K562 (cell line): ENCODE results near the gene AGRN. TPM values are rescaled to one million over a fixed set of nuclear protein-coding genes. Genes with fewer than 3 reads are reported as not detected.
"Not testable (repeated sequence)": the region's sequence is repeated elsewhere in the genome, so short reads cannot be mapped to it uniquely, and the experiment has no call there.

Experiments
- ATAC-seq: fragments of 200-7000 bp; cut with Tn5 transposase; 3 replicates; pipeline ENCODE4 v1.9.1; 2020; ENCODE audit warnings: moderate library complexity
- BruUV-seq: library from RNA; stranded (reverse); fragments of 400-500 nt; replicated peaks from 2 replicates; lab custom pipeline; 2021; lab: Mats Ljungman, UMichigan
- CTCF ChIA-PET: fragments of 300-600 bp; formaldehyde crosslinking; extraction: SDS; loops from one replicate; lab custom pipeline; 2021; ENCODE audit warnings: low intra/inter-chr PET ratio; lab: Yijun Ruan, JAX
- POLR2A ChIA-PET: fragments of 300-600, 350-650 bp; sonication (Branson Sonifier 250); formaldehyde crosslinking; extraction: SDS; loops from one replicate; lab custom pipeline; 2021; ENCODE audit warnings: antibody characterized with exemption, inconsistent platforms; lab: Yijun Ruan, JAX
- DNase-seq, 4 experiments: peaks; one replicate each; pipeline versions ENCODE4 v3.0.0 to v3.0.0-alpha.2; 2011 to 2018; ENCODE audit warnings: low spot score in 3 of 4, mixed read lengths in 3 of 4; ENCODE audit errors: extremely low read depth in 1 of 4
- FAIRE-seq: peaks from 2 replicates; lab custom pipeline; 2011; peaks lifted over from hg19 to GRCh38; lab: Jason Lieb, UNC
- H2AFZ ChIP-seq: 2 replicates; pipeline ENCODE4 v1.6.0; 2011; ENCODE audit warnings: low read depth, low read length, control low read depth, inconsistent platforms
- H3K27ac ChIP-seq: fragments of 200-600 bp; 3 replicates; pipeline ENCODE4 v1.8.0; 2011; ENCODE audit warnings: low read depth, mild to moderate bottlenecking, control low read depth, inconsistent platforms, low read length, moderate library complexity, mixed read lengths; ENCODE audit errors: extremely low read depth
- H3K27me3 ChIP-seq, 2 experiments: fragments of 300-600 bp in 1 of 2; 2 replicates in 1 of 2; 3 replicates in 1 of 2; pipeline versions ENCODE4 v1.6.0 to v1.8.0; 2011; ENCODE audit warnings: inconsistent platforms in 2 of 2, low read length in 2 of 2, mild to moderate bottlenecking in 1 of 2, mixed read lengths in 1 of 2, moderate library complexity in 1 of 2; ENCODE audit not compliant: control insufficient read depth in 2 of 2, insufficient read depth in 2 of 2
- H3K36me3 ChIP-seq: fragments of 300-600 bp; 3 replicates; pipeline ENCODE4 v1.8.0; 2011; ENCODE audit warnings: mild to moderate bottlenecking, low read length, inconsistent platforms; ENCODE audit not compliant: control insufficient read depth, insufficient read depth
- H3K4me1 ChIP-seq, 2 experiments: fragments of 200-600 bp in 1 of 2; replicated peaks in 1 of 2; 2 replicates in 1 of 2; 3 replicates in 1 of 2; pipeline versions ENCODE4 v1.5.1 to v1.8.0; 2011; ENCODE audit warnings: inconsistent platforms in 2 of 2, low read length in 2 of 2, mild to moderate bottlenecking in 1 of 2, mixed read lengths in 1 of 2, moderate library complexity in 1 of 2; ENCODE audit not compliant: control insufficient read depth in 2 of 2, insufficient read depth in 2 of 2
- H3K4me2 ChIP-seq: 2 replicates; pipeline ENCODE4 v1.6.1; 2011; ENCODE audit warnings: low read length, control low read depth, inconsistent platforms, mixed read lengths; ENCODE audit not compliant: insufficient read depth
- H3K4me3 ChIP-seq: fragments of 200-600 bp; sonication (generic), shearing (Covaris generic); 2 replicates; pipeline ENCODE4 v1.5.1; 2016; ENCODE audit warnings: control low read depth, inconsistent platforms
- H3K79me2 ChIP-seq: fragments of 200-600 bp; 3 replicates; pipeline ENCODE4 v1.8.0; 2011; ENCODE audit warnings: low read length, inconsistent platforms; ENCODE audit not compliant: control insufficient read depth, insufficient read depth
- H3K9ac ChIP-seq, 2 experiments: 2 replicates each; pipeline versions ENCODE4 v1.6.0 to v1.6.1; 2011; ENCODE audit warnings: low read depth in 2 of 2, low read length in 2 of 2, control low read depth in 1 of 2, inconsistent platforms in 1 of 2, mild to moderate bottlenecking in 1 of 2, mixed read lengths in 1 of 2; ENCODE audit not compliant: insufficient read depth in 1 of 2
- H3K9me1 ChIP-seq: one replicate; pipeline ENCODE4 v1.6.0; 2011; ENCODE audit warnings: inconsistent platforms, mild to moderate bottlenecking, low read length, moderate library complexity; ENCODE audit not compliant: control insufficient read depth, insufficient read depth
- H3K9me3 ChIP-seq: replicated peaks from 2 replicates; pipeline ENCODE4 v1.5.1; 2011; ENCODE audit warnings: low read depth, low read length, inconsistent platforms; ENCODE audit not compliant: control insufficient read depth, insufficient read depth
- H4K20me1 ChIP-seq: replicated peaks from 2 replicates; pipeline ENCODE4 v1.6.1; 2011; ENCODE audit warnings: low read length, inconsistent platforms, mixed read lengths; ENCODE audit not compliant: control insufficient read depth, insufficient read depth
- DPF2 ChIP-seq: fragments of 450-650 bp; IDR thresholded peaks from 2 replicates; pipeline ENCODE4 v1.6.1; 2016
- GABPA ChIP-seq: fragments of 200-800 bp; sonication (Bioruptor generic); conservative IDR thresholded peaks from 2 replicates; pipeline ENCODE4 v1.6.1; 2016; ENCODE audit warnings: low read depth, missing genetic modification characterization, missing compliant biosample characterization
- MCM3 ChIP-seq: fragments of 450-650 bp; IDR thresholded peaks from 2 replicates; pipeline ENCODE4 v1.6.1; 2016
- RUNX1 ChIP-seq: sonication (generic); IDR thresholded peaks from 2 replicates; pipeline ENCODE4 v1.6.1; 2016; ENCODE audit warnings: antibody characterized with exemption, low read depth
- SMARCE1 ChIP-seq: fragments of 450-650 bp; IDR thresholded peaks from 2 replicates; pipeline ENCODE4 v1.7.1; 2016; ENCODE audit warnings: mild to moderate bottlenecking
- TBP ChIP-seq: optimal IDR thresholded peaks from 2 replicates; pipeline ENCODE3; 2011; ENCODE audit warnings: low read depth, low read length, improper control_type of control experiment
- ZNF707 ChIP-seq: fragments of 250-450 bp; sonication (Bioruptor Pico); conservative IDR thresholded peaks from 2 replicates; pipeline ENCODE4 v1.8.0; 2022; ENCODE audit warnings: inconsistent platforms, mild to moderate bottlenecking, moderate library complexity
- WGBS: fragments of 100-300 bp; shearing (Covaris generic); methylation state at CpG from one replicate; pipeline ENCODE4 v1.1.6; 2016; ENCODE audit warnings: low coverage, mixed read lengths; ENCODE audit not compliant: insufficient coverage; ENCODE audit errors: missing lambda C conversion rate; 5-methylcytosine and 5-hydroxymethylcytosine counted together
- in situ Hi-C: fragments of 300-500 bp; cut with MboI; formaldehyde crosslinking; loops from 4 replicates; pipeline ENCODE4 v1.15.0; 2018; ENCODE audit warnings: inconsistent platforms, mixed read lengths
- intact Hi-C: fragments of 100-400 bp; cut with micrococcal nuclease; formaldehyde crosslinking; loops from 2 replicates; pipeline ENCODE4 v1.14.2; 2022
- polyA plus RNA-seq, 8 experiments: library from polyadenylated mRNA; depleted of rRNA in 4 of 8; stranded (reverse) in 5 of 8; unstranded in 3 of 8; fragments of >200 nt; fragmentation: Nextera tagmentation in 2 of 8; fragmentation: Illumina TruSeq in 1 of 8; extraction: Ambion mirVana in 2 of 8; extraction: Trizol in 1 of 8; gene quantifications; 2 replicates each; pipeline versions ENCODE4 v1.2.1 to v1.2.3, GENCODE V29; 2011 to 2014; ENCODE audit warnings: inconsistent platforms in 1 of 8, missing spikeins in 1 of 8
- total RNA-seq, 7 experiments: library from RNA; depleted of rRNA in 6 of 7; stranded (reverse); fragments of >200 nt in 6 of 7; fragmentation: Illumina TruSeq in 2 of 7; extraction: Trizol in 2 of 7; gene quantifications; 2 replicates each; pipeline versions ENCODE4 v1.2.1 to v1.2.3, GENCODE V29; 2011 to 2021; ENCODE audit warnings: low replicate concordance in 1 of 7
- TF ChIP-seq, protein P1 (sequence below): IDR thresholded peaks from 2 replicates; pipeline ENCODE4 v1.6.1; 2011; ENCODE audit not compliant: insufficient read length; ENCODE audit errors: extremely low read depth
- TF ChIP-seq, protein P2 (sequence below): fragments of 250-450 bp; sonication (Bioruptor Pico); IDR thresholded peaks from 2 replicates; pipeline ENCODE4 v1.8.0; 2021; ENCODE audit warnings: mild to moderate bottlenecking, moderate library complexity

Gene AGRN
- total and polyA plus RNA-seq, 9 of the 15 experiments (the other 6 are each of a cell fraction or from before 2014, with no cell fraction given) = 0.04 to 111 (median 18.1) TPM

DNA sequence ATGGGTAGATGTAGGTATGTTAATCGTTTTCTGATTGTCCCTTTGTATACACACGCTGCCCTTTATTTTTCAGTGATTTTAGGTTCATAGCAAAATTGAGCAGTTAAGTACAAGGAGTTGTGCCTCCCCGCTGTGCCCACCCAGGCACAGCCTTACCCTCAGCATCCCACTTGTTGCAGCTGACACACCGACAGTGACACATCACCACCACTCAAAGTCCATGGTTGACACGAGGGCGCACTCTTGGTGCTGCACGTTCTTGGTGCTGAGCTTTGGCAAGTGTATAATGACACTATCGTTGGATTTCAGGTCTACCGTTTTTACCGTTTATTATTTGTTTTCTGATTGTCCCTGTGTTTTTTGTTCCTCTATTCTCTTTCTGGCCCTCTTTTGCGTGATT lies 80.4 kb downstream of the AGRN start (continued):
- TF ChIP-seq GABPA (tag) = no peak
- no peak for TF ChIP-seq MCM3
- no peak for TF ChIP-seq RUNX1
- TF ChIP-seq, protein P1, sequence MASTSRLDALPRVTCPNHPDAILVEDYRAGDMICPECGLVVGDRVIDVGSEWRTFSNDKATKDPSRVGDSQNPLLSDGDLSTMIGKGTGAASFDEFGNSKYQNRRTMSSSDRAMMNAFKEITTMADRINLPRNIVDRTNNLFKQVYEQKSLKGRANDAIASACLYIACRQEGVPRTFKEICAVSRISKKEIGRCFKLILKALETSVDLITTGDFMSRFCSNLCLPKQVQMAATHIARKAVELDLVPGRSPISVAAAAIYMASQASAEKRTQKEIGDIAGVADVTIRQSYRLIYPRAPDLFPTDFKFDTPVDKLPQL = no peak
- TF ChIP-seq SMARCE1 = no peak

DNA sequence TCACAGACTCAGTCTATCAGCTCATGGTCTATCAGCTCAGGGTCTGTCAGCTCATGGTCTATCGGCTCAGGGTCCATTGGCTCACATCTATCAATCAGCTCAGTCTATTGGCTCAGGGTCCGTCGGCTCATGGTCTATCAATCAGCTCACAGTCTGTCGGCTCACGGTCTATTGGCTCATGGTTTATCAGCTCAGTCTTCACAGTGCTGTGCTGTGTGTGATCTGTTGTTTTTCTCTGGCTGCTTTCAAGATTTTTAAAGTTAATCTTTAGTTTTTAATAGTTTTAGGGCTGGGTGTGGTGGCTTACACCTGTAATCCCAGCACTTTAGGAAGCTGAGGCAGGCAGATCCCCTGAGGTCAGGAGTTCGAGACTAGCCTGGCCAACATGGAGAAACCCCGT lies 81.6 kb downstream of the AGRN start:
- no peak for FAIRE-seq
- in situ Hi-C loops = no loop called here
- TF ChIP-seq DPF2 = no peak
- no peak for TF ChIP-seq TBP
- TF ChIP-seq, protein P2, sequence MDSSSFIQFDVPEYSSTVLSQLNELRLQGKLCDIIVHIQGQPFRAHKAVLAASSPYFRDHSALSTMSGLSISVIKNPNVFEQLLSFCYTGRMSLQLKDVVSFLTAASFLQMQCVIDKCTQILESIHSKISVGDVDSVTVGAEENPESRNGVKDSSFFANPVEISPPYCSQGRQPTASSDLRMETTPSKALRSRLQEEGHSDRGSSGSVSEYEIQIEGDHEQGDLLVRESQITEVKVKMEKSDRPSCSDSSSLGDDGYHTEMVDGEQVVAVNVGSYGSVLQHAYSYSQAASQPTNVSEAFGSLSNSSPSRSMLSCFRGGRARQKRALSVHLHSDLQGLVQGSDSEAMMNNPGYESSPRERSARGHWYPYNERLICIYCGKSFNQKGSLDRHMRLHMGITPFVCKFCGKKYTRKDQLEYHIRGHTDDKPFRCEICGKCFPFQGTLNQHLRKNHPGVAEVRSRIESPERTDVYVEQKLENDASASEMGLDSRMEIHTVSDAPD (CRISPR knock-in tag) = no peak
- TF ChIP-seq ZNF707 = no peak
- Histone ChIP-seq H3K9ac (no peak overlapping the region), H3K79me2 (peaks cover 22% of the 10 kb centered on the region), H3K4me2 (no peak overlapping the region), H3K9me1 (no peaks in the 10 kb centered on the region), H4K20me1 (no peaks in the 10 kb centered on the region), H3K4me3 (no peak overlapping the region), H3K9me3 (peaks cover 8% of the 10 kb centered on the region), H3K27me3 (no peaks in the 10 kb centered on the region), H3K36me3 (no peaks in the 10 kb centered on the region; the same call in 1 of the 3 replicates), H2AFZ (no peak overlapping the region), H3K4me1 (no peaks in the 10 kb centered on the region; a peak in 1 of 5 replicates), H3K27ac (no peak overlapping the region)
- intact Hi-C loops = no loop called here
- DNase-seq = no peak
- WGBS = 88% methylated on average over 7 of the region's 7 CpGs
- no TSS peak for BruUV-seq
- no peak for ATAC-seq
- POLR2A ChIA-PET = interaction anchor here (0.6 to 1.6 kb wide), 5 partner anchors 9 to 274 kb away, joined by 3 to 4 read pairs (median 3); no protein-coding TSS in a partner anchor
- CTCF ChIA-PET = no interaction called here

DNA sequence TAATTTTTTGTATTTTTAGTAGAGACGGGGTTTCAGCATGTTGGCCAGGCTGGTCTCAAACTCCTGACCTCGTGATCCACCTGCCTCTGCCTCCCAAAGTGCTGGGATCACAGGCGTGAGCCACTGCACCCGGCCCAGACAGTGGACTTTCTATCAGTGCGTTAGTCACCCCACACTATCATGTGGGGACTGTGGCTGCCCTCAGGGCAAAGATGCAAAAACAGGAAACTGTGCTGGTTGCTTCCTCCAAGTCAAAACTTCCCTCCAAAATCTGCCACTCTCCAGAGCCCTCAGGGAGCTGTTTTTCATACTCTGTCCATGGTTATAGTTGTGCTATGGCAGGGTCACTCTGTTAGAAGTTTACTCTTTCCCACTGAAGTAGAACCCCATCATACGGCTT lies 84.2 kb downstream of the AGRN start:
- CTCF ChIA-PET = not testable (repeated sequence)

More for the DNA sequence above, 84.2 kb downstream of the AGRN start:
- H3K9ac ChIP-seq, in situ Hi-C loops, H2AFZ ChIP-seq, H3K4me2 ChIP-seq, H3K27me3 ChIP-seq, H3K4me3 ChIP-seq, H3K4me1 ChIP-seq, H4K20me1 ChIP-seq, DNase-seq, H3K9me1 ChIP-seq, intact Hi-C loops, POLR2A ChIA-PET, H3K27ac ChIP-seq, BruUV-seq, FAIRE-seq, ATAC-seq, H3K36me3 ChIP-seq: not testable (repeated sequence)
- H3K79me2 ChIP-seq = peaks cover 42% of the 10 kb centered on the region
- WGBS = 78% methylated on average over 6 of the region's 6 CpGs
- H3K9me3 ChIP-seq = peaks cover 11% of the 10 kb centered on the region
